GM19023 (cell line): ENCODE measurements around the gene C20orf202.
"Not testable (repeated sequence)": the region's sequence is repeated elsewhere in the genome, so short reads cannot be mapped to it uniquely, and the experiment has no call there.

Experiments used
- ATAC-seq: cut with Tn5 transposase; IDR thresholded peaks from one replicate; pipeline ENCODE4 v1.9.1; 2021; ENCODE audit warnings: mild to moderate bottlenecking, moderate library complexity; ENCODE audit not compliant: unreplicated experiment

The C20orf202 gene

DNA sequence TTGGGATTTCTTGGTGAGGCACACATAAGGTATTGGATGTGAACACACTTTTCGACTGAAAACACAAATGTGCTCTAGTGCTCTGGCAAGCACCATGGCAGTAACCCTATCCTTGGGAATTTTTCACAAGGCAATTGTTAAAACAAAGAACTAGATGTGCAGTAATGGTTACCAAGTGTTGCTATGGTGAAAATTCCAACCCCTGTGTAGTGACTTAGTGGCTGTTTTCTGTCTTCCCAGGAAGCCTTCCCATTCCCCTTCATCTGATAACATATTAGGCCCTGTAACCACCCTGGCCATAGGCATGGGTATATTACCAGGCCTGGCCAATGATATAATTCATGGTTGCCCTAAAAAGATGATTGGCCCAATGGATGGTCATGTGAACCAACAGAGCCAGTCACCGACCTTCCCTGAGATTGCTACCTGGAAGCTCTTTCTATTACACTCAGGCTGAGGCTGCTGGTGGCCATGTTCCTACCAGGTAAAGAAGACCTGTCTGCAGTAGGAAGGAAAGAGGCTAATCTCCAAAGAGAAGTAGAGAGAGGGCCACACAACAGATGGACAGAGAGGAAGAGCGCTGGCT lies 4.1 kb downstream of the C20orf202 start:
- no peak for ATAC-seq

GRCh38 chr20:1209447-1210387 lies 6.5 kb downstream of the C20orf202 start:
- no peak for ATAC-seq

DNA sequence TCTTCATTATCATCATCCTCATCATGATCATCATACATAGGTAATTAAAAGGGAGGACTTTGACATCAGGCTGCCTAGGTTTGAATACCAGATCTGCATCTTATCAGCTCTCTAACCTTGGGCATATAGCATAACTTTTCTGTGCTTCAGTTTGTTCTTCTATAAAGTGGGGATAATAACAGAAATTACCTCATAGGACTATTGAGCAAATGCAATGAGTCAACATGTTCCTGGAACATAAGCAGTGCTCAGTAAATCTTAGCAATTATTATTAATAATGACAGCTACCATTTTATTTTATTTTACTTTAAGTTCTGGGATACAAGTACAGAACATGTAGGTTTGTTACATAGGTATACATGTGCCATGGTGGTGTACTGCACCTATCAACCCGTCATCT lies 7.2 kb downstream of the C20orf202 start:
- ATAC-seq = no peak

DNA sequence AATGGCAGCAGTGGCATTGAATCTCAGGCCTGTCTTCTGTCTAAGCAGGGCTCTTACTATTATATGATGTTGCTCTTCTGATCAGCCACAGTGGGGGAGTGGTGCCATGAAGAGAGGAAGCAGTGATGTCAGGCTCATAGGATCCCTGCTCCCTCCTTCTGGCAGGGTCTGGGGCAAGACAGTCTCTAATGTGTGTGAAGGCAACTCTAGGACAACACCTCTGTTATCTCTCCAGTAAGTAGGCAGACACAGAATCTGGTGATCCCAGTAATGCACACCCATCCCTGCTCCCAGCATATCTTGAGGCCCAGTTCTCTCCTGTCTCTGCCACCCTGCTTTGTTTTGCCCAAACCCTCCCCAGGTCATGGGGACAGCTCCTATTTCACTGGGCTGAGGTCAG lies 8.8 kb downstream of the C20orf202 start:
- ATAC-seq = no peak

GRCh38 chr20:1212607-1213396 lies 9.5 kb downstream of the C20orf202 start:
- no peak for ATAC-seq

DNA sequence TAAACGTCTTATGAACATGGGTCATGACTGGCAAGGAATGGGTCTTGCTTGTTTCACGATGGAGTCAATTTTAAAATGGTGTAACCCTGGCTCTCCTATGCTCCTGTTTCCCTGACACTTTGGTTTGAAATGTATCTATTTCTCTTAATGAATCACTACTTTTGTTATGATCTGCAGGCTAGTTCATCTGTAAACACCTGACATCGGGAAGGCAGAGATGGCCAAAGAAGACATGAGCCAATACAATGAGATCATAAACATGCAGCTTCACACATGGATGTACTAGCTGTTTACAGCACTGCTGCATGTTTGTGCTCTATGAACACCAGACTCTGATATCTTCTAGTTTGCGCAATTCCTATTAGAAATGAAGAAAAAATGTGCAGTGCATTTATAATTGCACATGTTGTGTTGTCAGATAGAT lies 11.6 kb downstream of the C20orf202 start:
- no peak for ATAC-seq

- ATAC-seq = no peak
Observed at GRCh38 chr20:1215386-1216170, 12.3 kb downstream of the C20orf202 start.

DNA sequence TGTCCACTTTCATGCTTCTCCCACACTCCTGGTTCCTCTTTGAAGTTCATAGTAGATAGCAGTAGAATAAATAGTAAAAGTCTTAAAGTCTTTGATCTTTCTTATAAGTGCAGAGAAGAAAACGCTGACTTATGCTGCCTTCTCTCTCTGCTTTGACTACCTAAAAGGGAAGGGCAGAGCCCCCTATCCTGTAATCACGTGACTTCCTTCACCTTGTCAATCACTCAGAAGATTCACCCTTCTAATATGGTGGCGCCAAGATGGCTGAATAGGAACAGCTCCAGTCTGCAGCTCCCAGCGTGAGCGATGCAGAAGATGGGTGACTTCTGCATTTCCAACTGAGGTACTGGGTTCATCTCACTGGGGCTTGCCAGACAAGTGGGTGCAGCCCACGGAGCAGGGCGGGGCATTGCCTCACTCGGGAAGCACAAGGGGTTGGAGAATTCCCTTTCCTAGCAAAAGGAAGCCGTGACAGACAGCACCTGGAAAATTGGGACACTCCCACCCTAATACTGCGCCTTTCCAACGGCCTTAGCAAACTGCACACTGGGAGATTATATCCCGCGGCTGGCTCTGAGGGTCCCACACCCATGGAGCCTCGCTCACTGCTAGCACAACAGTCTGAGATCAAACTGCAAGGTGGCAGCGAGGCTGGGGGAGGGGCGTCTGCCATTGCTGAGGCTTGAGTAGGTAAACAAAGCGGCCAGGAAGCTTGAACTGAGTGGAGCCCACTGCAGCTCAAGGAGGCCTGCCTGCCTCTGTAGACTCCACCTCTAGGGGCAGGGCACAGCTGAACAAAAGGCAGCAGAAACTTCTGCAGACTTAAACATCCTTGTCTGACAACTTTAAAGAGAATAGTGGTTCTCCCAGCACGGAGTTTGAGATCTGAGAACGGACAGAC lies 13.5 kb downstream of the C20orf202 start:
- not testable (repeated sequence) for ATAC-seq

DNA sequence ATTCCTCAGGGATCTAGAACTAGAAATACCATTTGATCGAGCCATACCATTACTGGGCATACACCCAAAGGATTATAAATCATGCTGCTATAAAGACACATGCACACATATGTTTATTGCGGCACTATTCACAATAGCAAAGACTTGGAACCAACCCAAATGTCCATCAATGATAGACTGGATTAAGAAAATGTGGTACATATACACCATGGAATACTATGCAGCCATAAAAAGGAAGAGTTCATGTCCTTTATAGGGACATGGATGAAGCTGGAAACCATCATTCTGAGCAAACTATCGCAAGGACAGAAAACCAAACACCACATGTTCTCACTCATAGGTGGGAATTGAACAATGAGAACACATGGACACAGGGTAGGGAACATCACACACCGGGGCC lies 19.5 kb downstream of the C20orf202 start:
- ATAC-seq = not testable (repeated sequence)

GRCh38 chr20:1224205-1224890 lies 21.1 kb downstream of the C20orf202 start:
- no peak for ATAC-seq

DNA sequence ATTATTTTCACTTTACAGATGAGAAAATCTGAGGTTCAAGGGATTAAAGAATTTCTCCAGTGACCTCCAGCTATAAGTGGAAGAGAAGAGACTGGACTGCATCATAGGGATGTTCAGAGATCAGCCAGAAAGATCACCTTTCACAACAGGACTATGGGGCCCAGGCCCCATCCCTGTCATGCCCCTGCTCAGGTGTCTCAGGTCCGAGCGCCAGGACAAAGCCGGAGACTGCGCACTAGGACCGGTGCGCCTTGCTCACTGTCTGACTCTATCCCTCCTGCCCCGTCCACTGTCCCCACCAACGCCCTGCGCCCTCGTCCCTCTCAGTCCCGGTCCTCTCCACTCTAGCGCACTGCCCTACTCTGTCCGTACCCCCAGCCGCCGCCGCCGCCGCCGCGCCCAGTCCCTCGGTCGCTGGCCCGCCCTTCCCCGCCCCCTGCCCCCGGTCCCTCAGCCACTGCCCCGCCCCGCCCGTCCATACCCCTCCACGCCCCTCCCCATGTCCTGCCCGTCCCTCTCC lies 22.1 kb downstream of the C20orf202 start:
- ATAC-seq = no peak

DNA sequence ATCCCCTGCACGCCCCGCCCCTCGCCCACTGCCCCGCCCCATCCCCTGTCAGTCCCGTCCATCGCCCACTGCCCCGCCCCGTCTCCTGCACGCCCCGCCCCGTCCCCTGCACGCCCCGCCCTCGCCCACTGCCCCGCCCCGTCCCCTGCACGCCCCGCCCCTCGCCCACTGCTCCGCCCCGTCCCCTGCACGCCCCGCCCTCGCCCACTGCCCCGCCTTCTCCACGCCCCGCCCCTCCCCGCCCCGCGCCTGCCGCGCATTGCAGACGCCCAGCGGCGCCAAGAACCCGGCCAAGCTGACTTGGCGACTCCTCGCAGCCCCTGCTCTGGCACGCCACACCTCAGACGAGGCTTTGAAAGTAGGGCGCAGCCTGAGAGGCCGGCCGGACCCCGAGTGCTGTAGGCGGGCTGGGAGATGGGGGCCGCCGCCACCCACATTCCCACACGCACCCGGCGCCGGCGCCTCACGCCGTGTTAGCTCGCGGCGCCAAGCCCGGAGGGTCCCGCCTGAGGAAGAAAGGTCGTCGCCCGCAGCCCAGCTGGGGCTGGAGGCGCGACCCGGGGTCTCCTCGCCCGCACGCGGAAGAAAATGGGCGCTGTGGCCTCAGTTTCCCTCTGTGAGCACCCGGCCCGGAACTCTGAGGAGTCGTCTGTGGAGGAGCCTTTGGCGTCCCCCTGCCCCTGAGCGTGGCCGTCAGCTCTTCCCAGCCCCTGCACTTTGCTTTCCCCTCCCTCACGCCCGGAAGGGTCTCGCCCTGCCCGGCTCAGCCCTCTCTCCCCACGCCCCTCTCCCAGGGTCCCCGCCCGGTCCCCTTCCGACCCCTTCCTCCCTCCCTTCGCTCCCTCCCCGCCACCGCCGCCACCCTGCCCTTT lies 22.8 kb downstream of the C20orf202 start, which contains the start of gene RAD21L1:
RAD21L1 (plus strand) TSS at position 262 of the 872 bp plus-strand sequence. CDS start 2,410 bp downstream, outside the sequence.
- ATAC-seq = no peak

GRCh38 chr20:1229541-1229940 lies 26.3 kb downstream of the C20orf202 start:
- no peak for ATAC-seq

GRCh38 chr20:1232286-1233111 lies 29.2 kb downstream of the C20orf202 start:
- no peak for ATAC-seq

DNA sequence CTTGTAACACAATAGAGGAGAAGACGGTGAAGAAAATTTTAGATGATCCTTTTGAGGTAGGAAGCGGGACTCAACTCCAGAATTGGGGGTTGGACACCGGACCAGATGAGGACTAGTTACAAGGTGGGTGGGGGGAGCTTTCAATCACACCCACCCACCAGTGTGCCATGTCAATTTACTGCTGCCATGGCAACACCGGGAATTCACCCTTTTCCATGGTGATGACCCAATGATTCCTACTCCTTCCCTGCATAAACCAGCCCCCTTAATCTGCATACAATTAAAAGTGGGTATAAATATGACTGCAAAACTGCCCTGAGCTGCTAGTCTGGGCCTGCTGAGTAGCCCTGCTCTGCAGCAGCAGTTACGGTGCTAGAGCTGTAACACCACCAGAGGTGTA lies 37.3 kb downstream of the C20orf202 start:
- no peak for ATAC-seq

GRCh38 chr20:1241456-1241855 lies 38.2 kb downstream of the C20orf202 start:
- no peak for ATAC-seq

DNA sequence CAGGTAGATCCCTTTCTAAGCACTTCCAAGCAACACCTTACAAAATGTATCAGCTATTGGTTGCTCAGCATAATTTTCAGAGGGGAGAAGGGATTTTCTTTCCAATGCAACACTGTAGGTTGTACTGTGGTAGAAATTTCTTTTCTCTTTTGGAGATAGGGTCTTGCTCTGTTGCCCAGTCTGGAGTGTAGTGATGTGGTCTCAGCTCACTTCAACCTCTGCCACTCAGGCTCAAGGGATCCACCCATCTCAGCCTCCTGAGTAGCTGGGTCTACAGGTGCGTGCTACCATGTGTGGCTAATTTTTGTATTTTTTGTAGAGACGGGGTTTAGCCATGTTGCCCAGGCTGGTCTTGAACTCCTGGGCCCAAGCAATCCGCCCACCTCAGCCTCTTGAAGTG lies 38.8 kb downstream of the C20orf202 start:
- no peak for ATAC-seq
